ENCODE results near the gene DDN. TPM values are rescaled to one million over a fixed set of nuclear protein-coding genes. Genes with fewer than 3 reads are reported as not detected.
A peak's percentile ranks its signal among the peaks of the same experiment; 100 is the strongest.

Gene DDN
- total and polyA plus RNA-seq, 2 donors (not counting 3 experiments of a cell fraction or from before 2014, with no cell fraction given), result 0.07 to 0.22 TPM

DNA sequence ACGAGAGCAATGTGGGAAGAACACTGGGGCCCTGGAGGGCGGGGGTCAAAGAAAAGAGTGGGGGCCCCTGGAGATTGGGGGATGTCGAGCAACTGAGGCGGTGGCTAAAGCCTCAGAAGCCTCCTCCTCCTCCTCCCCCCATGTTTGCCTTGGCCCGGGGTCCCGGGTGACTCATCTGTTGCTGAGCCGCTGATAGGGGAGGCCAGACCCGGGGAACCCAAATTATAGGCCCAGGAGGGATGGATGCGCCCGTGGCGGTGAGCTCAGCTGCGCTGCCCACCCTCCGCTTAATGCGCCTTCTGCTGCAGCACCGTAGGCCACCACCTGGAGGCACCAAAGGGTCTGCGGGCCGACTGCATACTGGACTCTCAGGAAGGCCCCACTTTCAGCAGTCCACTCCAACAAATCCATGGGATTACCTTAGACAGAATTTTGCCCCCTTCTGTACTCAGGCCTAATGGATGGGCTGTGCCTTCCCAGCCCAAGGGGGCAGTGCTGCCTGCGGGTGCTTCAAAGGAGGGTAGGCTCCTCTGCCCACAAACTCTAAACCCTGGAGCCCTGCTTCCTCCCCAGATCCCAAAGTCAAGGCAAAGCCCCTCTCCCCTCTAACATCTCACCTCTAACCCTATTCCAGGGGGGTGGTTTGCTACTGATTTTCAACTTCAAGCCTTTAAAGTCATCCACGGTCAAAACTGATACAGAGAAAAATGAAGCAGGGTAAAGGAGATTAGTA, 25.1 kb downstream of the DDN start:
- ChIA-PET POLR2A (no interaction called here), CTCF (interaction anchor here (0.6 to 7.3 kb wide), 11 partner anchors 9 to 121 kb away, joined by 3 to 64 read pairs (median 5); partner anchors contain the start of gene ARF3)
- peak; percentile 53 for DNase-seq (ENCODE audit: low read depth, low spot score)
- Histone ChIP-seq H3K4me2 (ENCODE audit: insufficient read depth, low read length) (no peak overlapping the region), H3K79me2 (ENCODE audit: control insufficient read depth, insufficient read depth, low read length) (no peaks in the 10 kb centered on the region), H4K20me1 (replicated peaks; ENCODE audit: control insufficient read depth, extremely low read depth, insufficient read depth, low read length) (no peaks in the 10 kb centered on the region), H3K4me1 (ENCODE audit: control insufficient read depth, extremely low read depth, insufficient read depth, low read length) (no peaks in the 10 kb centered on the region), H3K4me3 (replicated peaks in 1 of 3; ENCODE audit: insufficient read depth in 1 of 3, low read depth in 1 of 3, low read length in 3 of 3) (no peak overlapping the region), H3K27ac (ENCODE audit: insufficient read depth, low read depth, low read length) (no peak overlapping the region), H3K27me3 (ENCODE audit: control insufficient read depth in 2 of 2, insufficient read depth in 2 of 2, low read length in 2 of 2) (peaks cover 58 to 64% of the 10 kb centered on the region in 2 experiments), H2AFZ (ENCODE audit: low read depth, low read length) (no peak overlapping the region), H3K9me1 (replicated peaks; ENCODE audit: control insufficient read depth, extremely low read depth, insufficient read depth, low read length) (no peaks in the 10 kb centered on the region), H3K9me3 (replicated peaks; ENCODE audit: control insufficient read depth, insufficient read depth, low read length) (no peaks in the 10 kb centered on the region), H3K9ac (replicated peaks; ENCODE audit: extremely low read depth, insufficient read depth, low read length) (no peak overlapping the region), H3K36me3 (ENCODE audit: control insufficient read depth in 2 of 2, extremely low read depth in 1 of 2, insufficient read depth in 2 of 2, low read length in 2 of 2) (no peaks in the 10 kb centered on the region)
- peak; percentile 52 for FAIRE-seq
- BruUV-seq (replicated peaks), result no TSS peak
- dilution Hi-C loops (cut with MboI; ENCODE audit: extremely low pct_ligation_motif_present, low sequenced_read_pairs) (no loop called here), intact Hi-C loops (cut with micrococcal nuclease) (loop anchor here (1.0 to 2.0 kb wide), 3 partner anchors 15 to 21 kb away; partner anchors contain the start of gene ARF3)
- TF ChIP-seq POLR2A (IDR thresholded peaks at IDR 0.05; ENCODE audit: low read depth, low read length), result no peak
- TF ChIP-seq, protein P1, sequence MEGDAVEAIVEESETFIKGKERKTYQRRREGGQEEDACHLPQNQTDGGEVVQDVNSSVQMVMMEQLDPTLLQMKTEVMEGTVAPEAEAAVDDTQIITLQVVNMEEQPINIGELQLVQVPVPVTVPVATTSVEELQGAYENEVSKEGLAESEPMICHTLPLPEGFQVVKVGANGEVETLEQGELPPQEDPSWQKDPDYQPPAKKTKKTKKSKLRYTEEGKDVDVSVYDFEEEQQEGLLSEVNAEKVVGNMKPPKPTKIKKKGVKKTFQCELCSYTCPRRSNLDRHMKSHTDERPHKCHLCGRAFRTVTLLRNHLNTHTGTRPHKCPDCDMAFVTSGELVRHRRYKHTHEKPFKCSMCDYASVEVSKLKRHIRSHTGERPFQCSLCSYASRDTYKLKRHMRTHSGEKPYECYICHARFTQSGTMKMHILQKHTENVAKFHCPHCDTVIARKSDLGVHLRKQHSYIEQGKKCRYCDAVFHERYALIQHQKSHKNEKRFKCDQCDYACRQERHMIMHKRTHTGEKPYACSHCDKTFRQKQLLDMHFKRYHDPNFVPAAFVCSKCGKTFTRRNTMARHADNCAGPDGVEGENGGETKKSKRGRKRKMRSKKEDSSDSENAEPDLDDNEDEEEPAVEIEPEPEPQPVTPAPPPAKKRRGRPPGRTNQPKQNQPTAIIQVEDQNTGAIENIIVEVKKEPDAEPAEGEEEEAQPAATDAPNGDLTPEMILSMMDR (IDR thresholded peaks at IDR 0.05; ENCODE audit: extremely low read depth in 1 of 2, insufficient read depth in 1 of 2, low read depth in 1 of 2, low read length in 2 of 2), result peak; percentile 54 to 76
- no peak for TF ChIP-seq JUN (IDR thresholded peaks at IDR 0.05; ENCODE audit: borderline replicate concordance, insufficient read depth, insufficient read length, low read depth)

DNA sequence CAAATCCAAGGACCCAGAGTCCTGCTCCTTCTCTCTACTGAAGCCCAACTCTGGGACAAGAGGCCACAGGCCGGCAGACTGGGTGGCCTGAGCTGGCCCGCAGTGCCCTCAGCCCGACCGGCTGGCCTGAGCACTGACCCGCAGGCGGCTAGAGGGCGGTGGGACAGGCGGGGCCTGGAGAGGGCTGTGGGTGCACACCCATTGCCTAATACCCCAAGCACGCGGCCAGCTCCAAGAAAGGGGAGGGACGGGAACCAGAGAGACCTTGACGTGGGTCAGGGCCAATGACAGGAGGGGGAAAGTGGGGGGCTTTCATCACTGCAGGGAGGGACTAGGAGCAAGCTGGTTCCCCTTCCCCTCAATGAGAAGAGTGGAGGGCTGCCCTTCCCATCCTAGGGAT, 25.6 kb downstream of the DDN start:
- H3K79me2 ChIP-seq (ENCODE audit: control insufficient read depth, insufficient read depth, low read length), result no peaks in the 10 kb centered on the region
- no peak overlapping the region for H3K9ac ChIP-seq (replicated peaks; ENCODE audit: extremely low read depth, insufficient read depth, low read length)
- dilution Hi-C loops (cut with MboI; ENCODE audit: extremely low pct_ligation_motif_present, low sequenced_read_pairs) (no loop called here), intact Hi-C loops (cut with micrococcal nuclease) (loop anchor here (1.0 kb wide), 1 partner anchor 16 kb away; the partner anchor contains the start of gene ARF3)
- ChIA-PET POLR2A (no interaction called here), CTCF (interaction anchor here (0.7 to 7.3 kb wide), 10 partner anchors 10 to 46 kb away, joined by 3 to 64 read pairs (median 5); partner anchors contain the start of gene ARF3)
- no peak overlapping the region for H3K4me2 ChIP-seq (ENCODE audit: insufficient read depth, low read length)
- H4K20me1 ChIP-seq (replicated peaks; ENCODE audit: control insufficient read depth, extremely low read depth, insufficient read depth, low read length), result no peaks in the 10 kb centered on the region
- H3K27me3 ChIP-seq (ENCODE audit: control insufficient read depth in 2 of 2, insufficient read depth in 2 of 2, low read length in 2 of 2), result peaks cover 57 to 60% of the 10 kb centered on the region in 2 experiments
- TF ChIP-seq, protein P1 (IDR thresholded peaks at IDR 0.05; ENCODE audit: extremely low read depth in 1 of 2, insufficient read depth in 1 of 2, low read depth in 1 of 2, low read length in 2 of 2), result no peak
- TF ChIP-seq POLR2A (IDR thresholded peaks at IDR 0.05; ENCODE audit: low read depth, low read length) (no peak), POLR2AphosphoS5 (IDR thresholded peaks at IDR 0.05; ENCODE audit: insufficient read depth, low read depth, low read length) (no peak), JUN (IDR thresholded peaks at IDR 0.05; ENCODE audit: borderline replicate concordance, insufficient read depth, insufficient read length, low read depth) (no peak), FOS (IDR thresholded peaks at IDR 0.05; ENCODE audit: borderline replicate concordance, insufficient read depth, low read length) (no peak), MYC (IDR thresholded peaks at IDR 0.05; ENCODE audit: low read depth, low read length) (no peak), GATA2 (IDR thresholded peaks at IDR 0.05; ENCODE audit: insufficient read depth, insufficient read length, low read depth, low read length) (no peak), EZH2 (IDR thresholded peaks at IDR 0.05; ENCODE audit: borderline replicate concordance, low read depth, low read length, severe bottlenecking) (no peak)
- TF ChIP-seq, protein P2, sequence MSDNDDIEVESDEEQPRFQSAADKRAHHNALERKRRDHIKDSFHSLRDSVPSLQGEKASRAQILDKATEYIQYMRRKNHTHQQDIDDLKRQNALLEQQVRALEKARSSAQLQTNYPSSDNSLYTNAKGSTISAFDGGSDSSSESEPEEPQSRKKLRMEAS (IDR thresholded peaks at IDR 0.05; ENCODE audit: insufficient read depth, insufficient read length), result no peak
- no peak overlapping the region for H2AFZ ChIP-seq (ENCODE audit: low read depth, low read length)
- no peaks in the 10 kb centered on the region for H3K9me3 ChIP-seq (replicated peaks; ENCODE audit: control insufficient read depth, insufficient read depth, low read length)
- no peaks in the 10 kb centered on the region for H3K4me1 ChIP-seq (ENCODE audit: control insufficient read depth, extremely low read depth, insufficient read depth, low read length)
- H3K4me3 ChIP-seq (replicated peaks in 1 of 3; ENCODE audit: insufficient read depth in 1 of 3, low read depth in 1 of 3, low read length in 3 of 3), result no peak overlapping the region
- no peaks in the 10 kb centered on the region for H3K36me3 ChIP-seq (ENCODE audit: control insufficient read depth in 2 of 2, extremely low read depth in 1 of 2, insufficient read depth in 2 of 2, low read length in 2 of 2)
- DNase-seq (ENCODE audit: low read depth, low spot score) (no peak), FAIRE-seq (no peak)
- no TSS peak for BruUV-seq (replicated peaks)
- no peak overlapping the region for H3K27ac ChIP-seq (ENCODE audit: insufficient read depth, low read depth, low read length)
- no peaks in the 10 kb centered on the region for H3K9me1 ChIP-seq (replicated peaks; ENCODE audit: control insufficient read depth, extremely low read depth, insufficient read depth, low read length)

Data from endothelial cell of umbilical vein (primary cell).